CD4-positive, alpha-beta T cell (primary cell): ENCODE measurements around the gene SPDEF. TPM values are rescaled to one million over a fixed set of nuclear protein-coding genes. Genes with fewer than 3 reads are reported as not detected.

ENCODE experiments used
- ATAC-seq: fragments of 200-7000 bp; cut with Tn5 transposase; one replicate; pipeline ENCODE4 v1.10.0; 2022; ENCODE audit warnings: mild to moderate bottlenecking; ENCODE audit not compliant: poor library complexity
- CTCF ChIA-PET: fragments of 350-600 bp; sonication (Branson Sonifier 250); formaldehyde crosslinking; loops from one replicate; lab custom pipeline; 2021; ENCODE audit warnings: antibody characterized with exemption, inconsistent platforms; lab: Charles Lee
- POLR2A ChIA-PET: fragments of 350-600 bp; sonication (Branson Sonifier 250); formaldehyde crosslinking; loops from one replicate; lab custom pipeline; 2021; ENCODE audit warnings: antibody characterized with exemption, inconsistent platforms; lab: Charles Lee
- DNase-seq, 14 experiments: peaks; one replicate each; pipeline ENCODE4 v3.0.0-alpha.2; 2013 to 2020; ENCODE audit warnings: mixed read lengths in 2 of 14
- H3K27ac ChIP-seq, 2 donors: one replicate each; pipeline versions ENCODE4 v1.5.1 to v1.7.0; 2013; ENCODE audit warnings: low read length in 2 of 2, low read depth in 1 of 2, mild to moderate bottlenecking in 1 of 2
- H3K27me3 ChIP-seq, 2 experiments: 1 replicate in 1 of 2; 2 replicates in 1 of 2; pipeline versions ENCODE4 v1.6.1 to v1.7.0; 2013; ENCODE audit warnings: low read length in 2 of 2, control low read depth in 1 of 2, mild to moderate bottlenecking in 1 of 2, moderate library complexity in 1 of 2; ENCODE audit not compliant: insufficient read depth in 2 of 2, control insufficient read depth in 1 of 2
- H3K36me3 ChIP-seq: one replicate; pipeline ENCODE4 v1.6.1; 2013; ENCODE audit warnings: low read length, control low read depth; ENCODE audit not compliant: insufficient read depth
- H3K4me1 ChIP-seq: one replicate; pipeline ENCODE4 v1.6.1; 2013; ENCODE audit warnings: low read length, control low read depth; ENCODE audit not compliant: insufficient read depth
- H3K4me3 ChIP-seq: one replicate; pipeline ENCODE4 v1.5.1; 2013; ENCODE audit warnings: mild to moderate bottlenecking, low read length, moderate library complexity
- H3K9me3 ChIP-seq, 2 experiments: 1 replicate in 1 of 2; 2 replicates in 1 of 2; pipeline versions ENCODE4 v1.6.1 to v1.7.0; 2013; ENCODE audit warnings: low read length in 2 of 2, mild to moderate bottlenecking in 2 of 2, control low read depth in 1 of 2, moderate library complexity in 1 of 2; ENCODE audit not compliant: control insufficient read depth in 1 of 2, insufficient read depth in 1 of 2
- H3K27ac Mint-ChIP-seq: one replicate; pipeline ENCODE4 v1.8.0; 2020; ENCODE audit warnings: mixed read lengths
- H3K27me3 Mint-ChIP-seq: one replicate; pipeline ENCODE4 v1.8.0; 2021; ENCODE audit warnings: mixed read lengths
- H3K36me3 Mint-ChIP-seq: one replicate; pipeline ENCODE4 v1.8.0; 2021; ENCODE audit warnings: low read depth, mixed read lengths
- H3K4me1 Mint-ChIP-seq: one replicate; pipeline ENCODE4 v1.8.0; 2021; ENCODE audit warnings: low read depth, mixed read lengths
- H3K4me3 Mint-ChIP-seq: one replicate; pipeline ENCODE4 v1.8.0; 2020; ENCODE audit warnings: mild to moderate bottlenecking, mixed read lengths
- H3K9me3 Mint-ChIP-seq: one replicate; pipeline ENCODE4 v1.8.0; 2020; ENCODE audit warnings: mixed read lengths
- CTCF ChIP-seq: fragments of 200-600 bp; IDR thresholded peaks from one replicate; pipeline ENCODE4 v1.8.0; 2022; ENCODE audit warnings: antibody characterized with exemption, mild to moderate bottlenecking
- intact Hi-C, 2 experiments: fragments of 100-400 bp; cut with DNase I in 1 of 2; cut with micrococcal nuclease in 1 of 2; formaldehyde crosslinking; loops; one replicate each; pipeline versions ENCODE4 v1.15.1 to v1.9.0; 2023 to 2025; cut with DNase I, micrococcal nuclease
- total RNA-seq, 174 experiments: library from RNA in 2 of 174; stranded (reverse) in 2 of 174; gene quantifications; one replicate each; pipeline ENCODE4 v1.2.3 and lab custom pipeline; 2021 to 2026

The SPDEF gene
- total RNA-seq, 2 experiments from 2014 or later = 0.17 to 0.36 TPM

GRCh38 chr6:34578445-34579262, 22.5 kb upstream of the SPDEF start:
- H3K9me3 ChIP-seq = no peaks in the 10 kb centered on the region
- TF ChIP-seq CTCF = no peak
- H3K4me1 Mint-ChIP-seq = peaks cover 6% of the 10 kb centered on the region
- H3K36me3 ChIP-seq = no peaks in the 10 kb centered on the region
- intact Hi-C loops = no loop called here
- POLR2A ChIA-PET = no interaction called here
- no peak overlapping the region for H3K4me3 Mint-ChIP-seq
- ATAC-seq (no peak), DNase-seq (no peak)
- no peaks in the 10 kb centered on the region for H3K9me3 Mint-ChIP-seq
- no peaks in the 10 kb centered on the region for H3K36me3 Mint-ChIP-seq
- no peaks in the 10 kb centered on the region for H3K27me3 ChIP-seq
- no peaks in the 10 kb centered on the region for H3K4me1 ChIP-seq
- no peak overlapping the region for H3K27ac ChIP-seq
- H3K27ac Mint-ChIP-seq = no peak overlapping the region
- CTCF ChIA-PET = no interaction called here
- H3K27me3 Mint-ChIP-seq = no peaks in the 10 kb centered on the region
- no peak overlapping the region for H3K4me3 ChIP-seq

GRCh38 chr6:34576286-34576955, 20.3 kb upstream of the SPDEF start:
- no peak for ATAC-seq
- no peaks in the 10 kb centered on the region for H3K27me3 ChIP-seq
- POLR2A ChIA-PET = interaction anchor here (0.6 kb wide), 1 partner anchor 182 kb away, joined by 3 read pairs; no protein-coding TSS in a partner anchor
- no peaks in the 10 kb centered on the region for H3K9me3 ChIP-seq
- no peaks in the 10 kb centered on the region for H3K36me3 ChIP-seq
- Mint-ChIP-seq H3K4me1 (peaks cover 6% of the 10 kb centered on the region), H3K4me3 (no peak overlapping the region), H3K27ac (no peak overlapping the region), H3K36me3 (no peaks in the 10 kb centered on the region), H3K9me3 (no peaks in the 10 kb centered on the region), H3K27me3 (no peaks in the 10 kb centered on the region)
- no peaks in the 10 kb centered on the region for H3K4me1 ChIP-seq
- no peak overlapping the region for H3K4me3 ChIP-seq
- DNase-seq = no peak
- CTCF ChIA-PET = no interaction called here
- intact Hi-C loops = no loop called here
- no peak overlapping the region for H3K27ac ChIP-seq
- no peak for TF ChIP-seq CTCF

GRCh38 chr6:34575326-34575725, 19.2 kb upstream of the SPDEF start:
- ATAC-seq = no peak
- TF ChIP-seq CTCF = no peak
- H3K36me3 ChIP-seq = no peaks in the 10 kb centered on the region
- no peak overlapping the region for H3K4me3 ChIP-seq
- no peaks in the 10 kb centered on the region for H3K9me3 ChIP-seq
- ChIA-PET CTCF (no interaction called here), POLR2A (no interaction called here)
- H3K4me3 Mint-ChIP-seq = no peak overlapping the region
- H3K27ac ChIP-seq = no peak overlapping the region
- intact Hi-C loops = no loop called here
- no peak overlapping the region for H3K27ac Mint-ChIP-seq
- H3K9me3 Mint-ChIP-seq = no peaks in the 10 kb centered on the region
- no peaks in the 10 kb centered on the region for H3K27me3 ChIP-seq
- H3K36me3 Mint-ChIP-seq = no peaks in the 10 kb centered on the region
- H3K4me1 Mint-ChIP-seq = peaks cover 6% of the 10 kb centered on the region
- H3K27me3 Mint-ChIP-seq = no peaks in the 10 kb centered on the region
- no peak for DNase-seq
- no peaks in the 10 kb centered on the region for H3K4me1 ChIP-seq
